Measurements from ENCODE around the gene CACNA1B.

Gene CACNA1B

DNA sequence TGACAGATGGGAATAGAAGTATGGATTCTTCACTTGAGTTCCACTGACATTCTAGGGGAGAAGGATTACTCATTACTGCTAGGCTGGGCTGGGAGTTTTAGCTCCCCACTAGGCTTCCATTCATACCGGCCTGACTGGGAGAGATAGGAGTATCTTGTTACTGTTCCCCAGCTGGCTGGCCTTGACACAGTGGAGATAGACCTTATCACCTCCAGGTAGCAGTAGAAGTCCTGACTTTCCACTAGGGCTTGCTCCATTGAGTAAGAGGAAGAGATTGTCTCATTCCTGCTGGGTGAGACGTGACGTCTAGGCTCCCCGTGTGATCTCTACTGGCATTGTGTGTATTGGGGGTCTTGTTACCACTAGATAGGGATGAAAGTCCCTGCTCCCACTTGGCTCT, 156.4 kb downstream of the CACNA1B start:
- Histone ChIP-seq H3K9ac (ENCODE audit: low read depth, low read length) (no peak overlapping the region), H3K4me3 (ENCODE audit: low read depth, low read length) (no peak overlapping the region), H3K27me3 (ENCODE audit: control insufficient read depth, insufficient read depth, low read length) (no peaks in the 10 kb centered on the region), H3K27ac (ENCODE audit: low read depth, low read length) (no peak overlapping the region), H3K9me3 (ENCODE audit: control insufficient read depth, insufficient read depth, low read length) (no peaks in the 10 kb centered on the region), H3K4me1 (ENCODE audit: control insufficient read depth, insufficient read depth, low read length) (no peaks in the 10 kb centered on the region), H3K36me3 (ENCODE audit: control insufficient read depth, insufficient read depth, low read length) (no peaks in the 10 kb centered on the region)

DNA sequence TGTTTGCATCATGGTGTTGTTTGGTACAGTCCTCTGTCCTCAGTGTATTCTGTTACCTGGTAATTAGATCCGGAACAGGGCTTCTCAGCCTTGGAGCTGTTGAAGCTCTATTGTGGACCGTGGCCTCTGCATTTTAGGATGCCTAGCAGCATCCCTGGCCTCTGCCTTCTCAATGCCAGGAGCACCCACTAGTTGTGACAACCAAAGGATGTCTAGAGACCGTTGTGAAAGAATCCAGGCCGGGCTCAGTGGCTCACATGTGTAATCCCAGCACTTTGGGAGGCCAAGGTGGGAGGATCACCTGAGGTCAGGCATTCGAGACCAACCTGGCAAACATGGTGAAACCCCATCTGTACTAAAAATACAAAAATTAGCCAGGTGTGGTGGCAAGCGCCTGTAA, 159.6 kb downstream of the CACNA1B start:
- Histone ChIP-seq H3K27ac (ENCODE audit: low read depth, low read length) (no peak overlapping the region), H3K27me3 (ENCODE audit: control insufficient read depth, insufficient read depth, low read length) (no peaks in the 10 kb centered on the region)

DNA sequence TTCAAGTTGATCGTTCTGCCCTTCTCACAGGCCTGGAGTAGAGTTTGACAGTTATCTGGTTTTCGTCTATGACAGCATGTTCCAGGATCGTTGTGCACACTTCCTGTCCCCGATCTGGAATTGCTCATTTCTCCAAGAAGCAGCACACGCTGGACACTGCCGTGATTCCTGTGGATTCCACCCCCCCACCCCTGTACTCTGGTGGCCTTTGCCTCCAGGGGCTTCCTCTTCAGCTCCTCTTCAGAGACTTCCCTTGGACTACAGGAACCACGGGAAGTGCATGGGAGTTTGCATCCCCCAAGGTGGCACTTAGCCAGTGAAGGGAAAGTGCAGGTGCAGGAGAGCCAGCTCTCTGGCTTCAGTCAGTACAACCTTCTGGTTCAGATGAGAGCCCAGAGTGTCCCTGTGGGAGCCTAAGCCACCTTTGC, 160.7 kb downstream of the CACNA1B start:
- Histone ChIP-seq H3K9me3 (ENCODE audit: control insufficient read depth, insufficient read depth, low read length) (no peaks in the 10 kb centered on the region), H3K4me3 (ENCODE audit: low read depth, low read length) (no peak overlapping the region), H3K9ac (ENCODE audit: low read depth, low read length) (no peak overlapping the region), H3K4me1 (ENCODE audit: control insufficient read depth, insufficient read depth, low read length) (no peaks in the 10 kb centered on the region), H3K27me3 (ENCODE audit: control insufficient read depth, insufficient read depth, low read length) (no peaks in the 10 kb centered on the region), H3K27ac (ENCODE audit: low read depth, low read length) (no peak overlapping the region), H3K36me3 (ENCODE audit: control insufficient read depth, insufficient read depth, low read length) (no peaks in the 10 kb centered on the region)

More for the DNA sequence above, 159.6 kb downstream of the CACNA1B start:
- Histone ChIP-seq H3K9ac (ENCODE audit: low read depth, low read length) (no peak overlapping the region), H3K9me3 (ENCODE audit: control insufficient read depth, insufficient read depth, low read length) (no peaks in the 10 kb centered on the region), H3K36me3 (ENCODE audit: control insufficient read depth, insufficient read depth, low read length) (no peaks in the 10 kb centered on the region), H3K4me3 (ENCODE audit: low read depth, low read length) (no peak overlapping the region), H3K4me1 (ENCODE audit: control insufficient read depth, insufficient read depth, low read length) (no peaks in the 10 kb centered on the region)

DNA sequence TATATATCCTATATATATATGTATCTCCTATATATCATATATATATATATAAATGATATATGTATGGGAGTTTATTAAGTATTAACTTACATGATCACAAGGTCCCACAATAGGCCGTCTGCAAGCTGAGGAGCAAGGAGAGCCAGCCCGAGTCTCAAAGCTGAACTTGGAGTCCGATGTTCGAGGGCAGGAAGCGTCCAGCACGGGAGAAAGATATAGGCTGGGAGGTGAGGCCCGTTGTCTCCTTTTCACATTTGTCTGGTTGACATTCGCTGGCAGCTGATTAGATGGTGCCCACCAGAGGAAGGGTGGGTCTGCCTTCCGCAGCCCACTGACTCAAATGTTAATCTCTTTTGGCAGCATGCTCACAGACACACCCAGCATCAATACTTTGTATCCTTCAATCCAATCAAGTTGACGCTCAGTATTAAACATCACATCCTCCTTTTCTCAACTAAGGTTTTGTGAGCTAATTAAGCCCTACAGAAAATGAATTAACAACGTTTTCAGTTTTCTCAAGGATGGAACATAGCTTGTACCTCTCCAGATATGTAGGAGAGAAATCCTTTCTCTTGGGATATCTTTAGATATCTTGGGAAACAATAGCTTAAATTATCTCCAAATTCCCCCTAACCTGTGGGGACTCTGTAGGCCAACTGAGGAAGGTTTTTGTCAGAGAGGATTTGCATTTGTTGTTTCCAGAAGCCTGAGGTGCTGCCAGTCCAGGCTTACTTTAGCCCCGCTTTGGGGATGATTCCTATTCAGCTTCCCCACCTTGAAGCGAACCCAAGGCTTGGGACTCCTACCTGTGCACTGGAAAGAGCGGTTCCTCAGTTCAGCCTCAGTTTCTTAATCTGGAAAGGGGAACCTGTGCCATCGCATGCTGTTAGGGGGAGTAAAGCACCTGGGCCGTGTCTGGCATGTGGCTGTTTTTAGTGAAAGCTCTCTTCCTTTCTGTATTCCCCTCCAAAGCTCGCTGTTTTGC, 163.2 kb downstream of the CACNA1B start:
- no peaks in the 10 kb centered on the region for H3K4me1 ChIP-seq (ENCODE audit: control insufficient read depth, insufficient read depth, low read length)
- H3K27ac ChIP-seq (ENCODE audit: low read depth, low read length), result no peak overlapping the region
- no peak overlapping the region for H3K4me3 ChIP-seq (ENCODE audit: low read depth, low read length)
- no peaks in the 10 kb centered on the region for H3K9me3 ChIP-seq (ENCODE audit: control insufficient read depth, insufficient read depth, low read length)
- H3K27me3 ChIP-seq (ENCODE audit: control insufficient read depth, insufficient read depth, low read length), result no peaks in the 10 kb centered on the region
- peaks cover 6% of the 10 kb centered on the region; the same call in 1 of the 2 replicates for H3K36me3 ChIP-seq (ENCODE audit: control insufficient read depth, insufficient read depth, low read length)
- H3K9ac ChIP-seq (ENCODE audit: low read depth, low read length), result no peak overlapping the region

DNA sequence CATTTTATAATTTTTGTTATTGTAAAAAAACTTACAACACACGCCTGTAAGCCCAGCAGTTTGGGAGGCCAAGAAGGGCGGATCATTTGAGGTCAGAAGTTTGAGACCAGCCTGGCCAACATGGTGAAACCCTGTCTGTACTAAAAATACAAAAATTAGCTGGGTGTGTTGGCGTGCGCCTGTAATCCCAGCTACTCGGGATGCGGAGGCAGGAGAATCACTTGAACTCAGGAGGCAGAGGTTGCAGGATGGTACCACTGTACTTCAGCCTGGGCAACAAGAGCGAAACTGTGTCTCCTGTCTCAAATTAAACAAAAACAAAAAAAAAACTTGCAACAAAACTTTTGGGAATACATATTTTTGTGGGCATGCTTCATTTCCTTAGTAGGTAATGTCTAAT, 164.6 kb downstream of the CACNA1B start:
- H3K4me1 ChIP-seq (ENCODE audit: control insufficient read depth, insufficient read depth, low read length), result no peaks in the 10 kb centered on the region
- no peak overlapping the region for H3K4me3 ChIP-seq (ENCODE audit: low read depth, low read length)
- H3K9me3 ChIP-seq (ENCODE audit: control insufficient read depth, insufficient read depth, low read length), result no peaks in the 10 kb centered on the region
- H3K27ac ChIP-seq (ENCODE audit: low read depth, low read length), result no peak overlapping the region
- H3K9ac ChIP-seq (ENCODE audit: low read depth, low read length), result no peak overlapping the region
- peaks cover 6% of the 10 kb centered on the region; the same call in 1 of the 2 replicates for H3K36me3 ChIP-seq (ENCODE audit: control insufficient read depth, insufficient read depth, low read length)
- H3K27me3 ChIP-seq (ENCODE audit: control insufficient read depth, insufficient read depth, low read length), result no peaks in the 10 kb centered on the region

DNA sequence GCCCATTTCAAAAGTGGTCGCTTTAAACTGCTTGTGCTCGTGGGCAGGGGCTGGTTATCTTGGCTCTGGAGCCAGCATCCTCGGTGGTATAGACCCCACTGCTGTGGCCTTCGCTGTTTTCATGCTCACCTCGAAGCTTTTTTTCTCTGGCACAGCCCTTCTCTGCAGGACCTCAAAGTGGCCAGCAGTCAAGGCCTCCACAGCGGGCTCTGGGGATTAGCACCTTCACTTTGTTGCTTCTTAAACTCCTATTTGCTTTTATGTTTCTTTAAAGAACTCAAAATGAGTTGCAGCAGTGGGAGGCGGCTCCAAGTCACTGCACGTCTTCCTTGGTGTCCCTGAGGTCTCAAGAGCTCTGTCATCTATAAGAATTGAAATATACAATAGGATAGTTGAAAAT, 165.1 kb downstream of the CACNA1B start:
- no peaks in the 10 kb centered on the region for H3K27me3 ChIP-seq (ENCODE audit: control insufficient read depth, insufficient read depth, low read length)

DNA sequence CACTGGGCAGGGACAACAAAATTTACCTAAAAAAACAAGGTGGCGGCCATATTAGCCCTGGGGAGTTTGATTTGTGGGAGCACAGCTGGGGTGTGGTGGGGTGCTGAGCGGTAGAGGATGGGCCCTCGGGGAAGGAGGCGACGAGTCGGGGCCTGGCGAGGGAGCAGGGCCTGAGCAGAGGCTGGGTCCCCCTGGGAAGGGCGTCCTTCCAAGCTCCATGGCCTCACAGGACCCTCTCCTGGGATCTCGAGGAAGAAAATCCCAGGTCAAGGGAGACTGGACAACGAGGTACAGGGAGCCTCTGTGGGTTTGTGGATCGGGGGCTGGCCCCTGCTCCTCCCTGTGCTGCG, 165.5 kb downstream of the CACNA1B start:
- Histone ChIP-seq H3K9me3 (ENCODE audit: control insufficient read depth, insufficient read depth, low read length) (no peaks in the 10 kb centered on the region), H3K27me3 (ENCODE audit: control insufficient read depth, insufficient read depth, low read length) (no peaks in the 10 kb centered on the region), H3K4me3 (ENCODE audit: low read depth, low read length) (no peak overlapping the region), H3K36me3 (ENCODE audit: control insufficient read depth, insufficient read depth, low read length) (peaks cover 9% of the 10 kb centered on the region), H3K9ac (ENCODE audit: low read depth, low read length) (no peak overlapping the region), H3K4me1 (ENCODE audit: control insufficient read depth, insufficient read depth, low read length) (no peaks in the 10 kb centered on the region), H3K27ac (ENCODE audit: low read depth, low read length) (no peak overlapping the region)

More for the DNA sequence above, 165.1 kb downstream of the CACNA1B start:
- peaks cover 6% of the 10 kb centered on the region for H3K36me3 ChIP-seq (ENCODE audit: control insufficient read depth, insufficient read depth, low read length)
- H3K9ac ChIP-seq (ENCODE audit: low read depth, low read length), result no peak overlapping the region
- H3K9me3 ChIP-seq (ENCODE audit: control insufficient read depth, insufficient read depth, low read length), result no peaks in the 10 kb centered on the region
- no peak overlapping the region for H3K4me3 ChIP-seq (ENCODE audit: low read depth, low read length)
- H3K4me1 ChIP-seq (ENCODE audit: control insufficient read depth, insufficient read depth, low read length), result no peaks in the 10 kb centered on the region
- no peak overlapping the region for H3K27ac ChIP-seq (ENCODE audit: low read depth, low read length)

DNA sequence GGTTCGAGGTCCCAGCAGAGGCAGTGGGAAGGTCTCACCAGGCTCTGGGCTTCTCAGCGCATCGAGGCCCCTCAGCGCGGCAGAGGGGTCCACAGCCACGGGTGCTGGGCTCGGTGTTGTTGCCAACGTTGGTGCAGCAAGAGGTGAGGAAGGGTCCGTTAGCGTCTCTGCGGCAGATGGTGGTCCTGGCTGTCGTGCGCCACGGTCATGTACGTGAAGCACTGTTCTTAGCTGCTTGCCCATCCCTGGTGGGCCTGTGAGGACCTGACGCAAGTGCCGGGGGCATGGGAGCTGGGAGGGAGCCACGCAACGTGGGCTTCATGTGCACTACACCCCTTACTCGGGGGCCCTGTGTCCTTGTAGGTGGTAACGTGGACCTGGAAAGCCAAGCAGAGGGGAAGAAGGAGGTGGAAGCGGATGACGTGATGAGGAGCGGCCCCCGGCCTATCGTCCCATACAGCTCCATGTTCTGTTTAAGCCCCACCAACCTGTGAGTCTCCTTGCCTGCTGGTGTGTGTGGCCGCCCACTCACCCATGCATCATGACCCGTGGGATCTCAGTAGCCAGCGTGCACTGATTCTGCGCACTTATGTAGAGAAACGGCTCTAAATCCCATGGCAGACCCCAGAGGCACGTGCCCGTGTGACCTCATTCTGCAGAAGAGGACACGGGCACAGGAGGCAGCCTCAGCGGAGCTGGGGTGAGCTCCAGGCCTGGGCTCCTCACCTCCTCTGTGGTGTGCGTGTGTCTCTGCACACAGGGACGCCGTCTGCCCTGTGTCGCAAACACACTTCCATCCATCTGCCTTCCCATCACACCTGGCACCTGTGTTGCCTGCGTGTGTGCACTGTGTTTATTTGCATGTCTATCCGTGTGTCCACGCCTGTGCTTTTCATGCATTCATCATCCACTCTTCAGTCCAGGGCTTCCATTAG, 166.1 kb downstream of the CACNA1B start:
- peaks cover 16% of the 10 kb centered on the region for H3K36me3 ChIP-seq (ENCODE audit: control insufficient read depth, insufficient read depth, low read length)
- no peaks in the 10 kb centered on the region for H3K27me3 ChIP-seq (ENCODE audit: control insufficient read depth, insufficient read depth, low read length)
- H3K9ac ChIP-seq (ENCODE audit: low read depth, low read length), result no peak overlapping the region
- no peaks in the 10 kb centered on the region for H3K9me3 ChIP-seq (ENCODE audit: control insufficient read depth, insufficient read depth, low read length)
- no peak overlapping the region for H3K4me3 ChIP-seq (ENCODE audit: low read depth, low read length)
- no peak overlapping the region for H3K27ac ChIP-seq (ENCODE audit: low read depth, low read length)
- H3K4me1 ChIP-seq (ENCODE audit: control insufficient read depth, insufficient read depth, low read length), result no peaks in the 10 kb centered on the region

DNA sequence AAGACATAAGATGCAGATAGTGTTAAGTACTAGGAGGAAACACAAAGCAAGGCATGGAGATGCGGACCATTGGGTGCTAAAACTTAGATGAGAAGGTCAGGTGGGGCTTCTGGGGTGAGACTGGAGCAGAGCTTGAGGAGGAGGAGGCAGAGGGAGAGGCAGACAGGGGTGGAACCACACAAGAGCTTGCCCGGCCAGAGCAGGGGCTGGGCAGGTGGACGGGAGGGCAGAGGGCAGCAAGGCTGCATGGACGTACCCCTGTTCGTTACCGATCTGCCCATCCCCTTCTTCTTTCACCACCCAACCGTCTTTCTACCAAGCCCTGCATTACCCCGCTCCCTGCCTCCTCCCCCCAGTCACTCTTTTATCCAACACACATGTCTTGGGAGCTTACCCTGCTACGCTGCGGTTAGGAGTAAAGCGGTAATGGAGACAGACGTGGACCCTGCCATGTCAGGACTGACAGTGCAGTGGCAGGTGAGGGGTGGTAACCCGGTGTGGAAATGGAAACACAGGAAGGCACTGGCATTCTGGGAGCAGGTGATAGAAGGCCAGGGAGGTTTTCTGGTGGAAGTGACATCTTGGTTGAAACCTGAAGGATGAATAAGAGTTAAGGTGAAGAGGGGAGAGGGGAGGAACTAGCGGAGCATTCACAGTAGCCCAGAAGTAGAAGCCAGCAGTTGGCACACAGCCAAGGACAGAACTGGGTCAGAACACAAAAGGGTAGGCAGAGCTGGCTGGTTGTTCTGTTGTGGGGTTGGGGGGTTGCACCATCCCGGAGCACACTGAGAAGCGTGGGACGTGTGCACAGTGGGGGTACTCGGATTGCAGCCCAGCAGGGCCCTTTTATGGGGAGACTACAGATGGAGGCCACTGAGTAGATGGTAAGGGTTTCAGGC, 167.2 kb downstream of the CACNA1B start:
- no peak overlapping the region for H3K9ac ChIP-seq (ENCODE audit: low read depth, low read length)
- H3K27ac ChIP-seq (ENCODE audit: low read depth, low read length), result no peak overlapping the region
- H3K27me3 ChIP-seq (ENCODE audit: control insufficient read depth, insufficient read depth, low read length), result no peaks in the 10 kb centered on the region
- peaks cover 19% of the 10 kb centered on the region for H3K36me3 ChIP-seq (ENCODE audit: control insufficient read depth, insufficient read depth, low read length)
- no peak overlapping the region for H3K4me3 ChIP-seq (ENCODE audit: low read depth, low read length)
- H3K9me3 ChIP-seq (ENCODE audit: control insufficient read depth, insufficient read depth, low read length), result no peaks in the 10 kb centered on the region
- no peaks in the 10 kb centered on the region for H3K4me1 ChIP-seq (ENCODE audit: control insufficient read depth, insufficient read depth, low read length)
